PFSK-1 (cell line): ENCODE measurements around the gene TRPC3.

ENCODE experiments used
- FOXP2 ChIP-seq: optimal IDR thresholded peaks from 2 replicates; pipeline ENCODE3; 2011; ENCODE audit warnings: borderline replicate concordance, control low read depth, inconsistent platforms; ENCODE audit not compliant: insufficient read depth; ENCODE audit errors: extremely low read length, extremely low read depth
- POLR2AphosphoS5 ChIP-seq: IDR thresholded peaks from 2 replicates; pipeline ENCODE4 v1.6.1; 2012; ENCODE audit warnings: low read depth, mild to moderate bottlenecking, control low read depth, low read length, moderate library complexity
- REST ChIP-seq, 2 experiments: IDR thresholded peaks; 2 replicates each; pipeline versions ENCODE4 v1.6.1 to v1.8.0; 2011 to 2012; ENCODE audit warnings: low read depth in 2 of 2, low read length in 2 of 2, control low read depth in 1 of 2, inconsistent platforms in 1 of 2, mild to moderate bottlenecking in 1 of 2, moderate library complexity in 1 of 2; ENCODE audit not compliant: insufficient read depth in 1 of 2
- SIN3A ChIP-seq: IDR thresholded peaks from 2 replicates; pipeline ENCODE4 v1.6.1; 2012; ENCODE audit warnings: mild to moderate bottlenecking, low read length, moderate library complexity, borderline replicate concordance; ENCODE audit not compliant: insufficient read depth
- TAF1 ChIP-seq: IDR thresholded peaks from 2 replicates; pipeline ENCODE4 v1.6.1; 2012; ENCODE audit warnings: low read length, control low read depth, borderline replicate concordance; ENCODE audit not compliant: insufficient read depth

TRPC3 gene

GRCh38 chr4:121900132-121900983, 51.5 kb downstream of the TRPC3 start:
- no peak for TF ChIP-seq REST (IDR thresholded peaks at IDR 0.05; ENCODE audit: insufficient read depth in 1 of 2, low read depth in 2 of 2, low read length in 2 of 2)
- no peak for TF ChIP-seq TAF1
- TF ChIP-seq POLR2AphosphoS5: no peak
- TF ChIP-seq SIN3A: no peak
- no peak for TF ChIP-seq FOXP2

GRCh38 chr4:121898150-121898549, 53.7 kb downstream of the TRPC3 start:
- no peak for TF ChIP-seq POLR2AphosphoS5

DNA sequence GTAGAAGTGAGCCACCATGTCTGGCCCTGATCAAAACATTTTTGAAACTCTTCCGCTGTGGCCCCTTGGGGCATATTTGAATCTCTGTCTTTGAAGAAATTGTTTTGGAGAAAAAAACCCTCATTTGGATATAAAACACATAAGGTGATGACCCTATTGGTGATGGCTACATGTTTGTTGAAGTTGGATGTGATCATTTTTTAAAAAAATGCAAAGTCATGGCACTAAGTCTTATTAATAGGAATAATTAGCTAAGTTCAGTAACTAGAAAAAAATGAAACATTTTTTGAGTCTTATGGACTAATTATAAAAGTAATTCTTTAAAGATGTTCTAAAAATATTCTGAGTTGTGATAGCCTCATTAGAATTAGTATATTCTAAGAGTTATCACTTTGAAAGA, 63.7 kb downstream of the TRPC3 start:
- no peak for TF ChIP-seq REST (IDR thresholded peaks at IDR 0.05; ENCODE audit: insufficient read depth in 1 of 2, low read depth in 2 of 2, low read length in 2 of 2)

DNA sequence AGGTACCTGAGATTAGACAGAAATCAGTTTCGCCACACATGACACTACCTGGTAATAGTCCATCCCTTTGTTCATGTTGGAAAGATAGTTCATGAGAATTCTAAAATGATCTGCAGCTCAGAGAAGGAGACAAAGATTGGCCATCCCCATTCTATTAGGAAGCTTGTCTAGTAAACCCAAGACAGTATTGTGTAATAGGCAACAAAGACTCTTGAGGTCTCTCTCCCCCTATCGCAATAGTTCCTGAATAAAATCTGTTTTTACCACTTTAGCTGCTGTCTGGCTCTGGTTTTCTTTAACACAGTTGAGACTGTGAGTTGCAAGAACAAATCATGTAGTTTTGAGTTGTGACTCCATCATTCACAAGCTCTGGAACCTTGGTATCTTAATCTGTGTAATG, 66.7 kb downstream of the TRPC3 start:
- TF ChIP-seq SIN3A (no peak), FOXP2 (no peak), TAF1 (no peak), POLR2AphosphoS5 (no peak), REST (IDR thresholded peaks at IDR 0.05; ENCODE audit: insufficient read depth in 1 of 2, low read depth in 2 of 2, low read length in 2 of 2) (no peak)

GRCh38 chr4:121881158-121881557, 70.7 kb downstream of the TRPC3 start:
- no peak for TF ChIP-seq REST (IDR thresholded peaks at IDR 0.05; ENCODE audit: insufficient read depth in 1 of 2, low read depth in 2 of 2, low read length in 2 of 2)
- TF ChIP-seq POLR2AphosphoS5: no peak
- no peak for TF ChIP-seq SIN3A
- no peak for TF ChIP-seq TAF1
- TF ChIP-seq FOXP2: no peak
